WTC11 (cell line): ENCODE results near the gene NRXN3. TPM values are rescaled to one million over a fixed set of nuclear protein-coding genes. Genes with fewer than 3 reads are reported as not detected.

Experiments
- ATAC-seq: fragments of 200-7000 bp; cut with Tn5 transposase; 2 replicates; pipeline ENCODE4 v1.10.0; 2021; ENCODE audit warnings: mild to moderate bottlenecking, moderate library complexity
- CTCF ChIA-PET: fragments of 300-600 bp; sonication (Branson Sonifier 250); formaldehyde crosslinking; loops from one replicate; lab custom pipeline; 2021; ENCODE audit warnings: antibody characterized with exemption; lab: Charles Lee
- POLR2A ChIA-PET: fragments of 350-600 bp; sonication (Branson Sonifier 250); formaldehyde crosslinking; loops from one replicate; lab custom pipeline; 2021; ENCODE audit warnings: antibody characterized with exemption; lab: Charles Lee
- DNase-seq: peaks from one replicate; pipeline ENCODE4 v3.0.0; 2021; ENCODE audit warnings: low spot score
- H3K27ac Mint-ChIP-seq: 2 replicates; pipeline ENCODE4 v1.8.0; 2021; ENCODE audit warnings: mixed read lengths
- H3K27me3 Mint-ChIP-seq: 2 replicates; pipeline ENCODE4 v1.8.0; 2021; ENCODE audit warnings: low read depth, mild to moderate bottlenecking, moderate library complexity, mixed read lengths
- H3K36me3 Mint-ChIP-seq: 2 replicates; pipeline ENCODE4 v1.8.0; 2021; ENCODE audit warnings: mixed read lengths
- H3K4me1 Mint-ChIP-seq: 2 replicates; pipeline ENCODE4 v1.8.0; 2022; ENCODE audit warnings: mixed read lengths
- H3K4me3 Mint-ChIP-seq: 2 replicates; pipeline ENCODE4 v1.8.0; 2021; ENCODE audit warnings: mild to moderate bottlenecking, moderate library complexity, mixed read lengths
- H3K9me3 Mint-ChIP-seq: 2 replicates; pipeline ENCODE4 v1.8.0; 2021; ENCODE audit warnings: mixed read lengths
- CBFB ChIP-seq: sonication (generic); formaldehyde crosslinking; IDR thresholded peaks from 2 replicates; pipeline ENCODE4 v1.8.1; 2022; ENCODE audit warnings: mild to moderate bottlenecking, low read depth, missing genetic modification reagents
- CREM ChIP-seq: sonication (generic); formaldehyde crosslinking; IDR thresholded peaks from 2 replicates; pipeline ENCODE4 v1.8.1; 2022; ENCODE audit warnings: mild to moderate bottlenecking, missing genetic modification reagents, moderate library complexity
- FOXK1 ChIP-seq: sonication (generic); formaldehyde crosslinking; IDR thresholded peaks from 2 replicates; pipeline ENCODE4 v1.8.0; 2022; ENCODE audit warnings: mild to moderate bottlenecking, moderate library complexity, missing genetic modification reagents
- NFATC4 ChIP-seq: fragments of 250-450 bp; sonication (Bioruptor Pico); IDR thresholded peaks from 2 replicates; pipeline ENCODE4 v1.9.0; 2021; ENCODE audit warnings: mild to moderate bottlenecking
- NR2C2 ChIP-seq: sonication (generic); formaldehyde crosslinking; IDR thresholded peaks from 2 replicates; pipeline ENCODE4 v1.8.0; 2022; ENCODE audit warnings: mild to moderate bottlenecking, missing genetic modification reagents
- PRRX2 ChIP-seq: fragments of 250-450 bp; sonication (Bioruptor Pico); IDR thresholded peaks from 2 replicates; pipeline ENCODE4 v1.8.0; 2021; ENCODE audit warnings: mild to moderate bottlenecking
- RELA ChIP-seq: sonication (generic); formaldehyde crosslinking; IDR thresholded peaks from 2 replicates; pipeline ENCODE4 v1.8.1; 2022; ENCODE audit warnings: missing genetic modification reagents, mild to moderate bottlenecking, borderline replicate concordance
- SMAD4 ChIP-seq: sonication (generic); formaldehyde crosslinking; IDR thresholded peaks from 2 replicates; pipeline ENCODE4 v1.8.0; 2022; ENCODE audit warnings: mild to moderate bottlenecking, missing genetic modification reagents
- TP53 ChIP-seq: sonication (generic); formaldehyde crosslinking; IDR thresholded peaks from 2 replicates; pipeline ENCODE4 v1.8.1; 2023; ENCODE audit warnings: mild to moderate bottlenecking, missing genetic modification reagents
- ZNF232 ChIP-seq: sonication (generic); formaldehyde crosslinking; IDR thresholded peaks from 2 replicates; pipeline ENCODE4 v1.8.0; 2022; ENCODE audit warnings: mild to moderate bottlenecking, missing genetic modification reagents
- total RNA-seq: library from RNA; stranded (reverse); gene quantifications from 3 replicates; pipeline ENCODE4 v1.2.3, GENCODE V29; 2021
- TF ChIP-seq, protein P1 (sequence below): fragments of 250-450 bp; sonication (Bioruptor Pico); IDR thresholded peaks from 2 replicates; pipeline ENCODE4 v1.9.0; 2021; ENCODE audit warnings: mild to moderate bottlenecking
- TF ChIP-seq, protein P2 (sequence below): sonication (generic); formaldehyde crosslinking; IDR thresholded peaks from 2 replicates; pipeline ENCODE4 v1.8.1; 2022; ENCODE audit warnings: low read depth, missing genetic modification reagents, borderline replicate concordance
- TF ChIP-seq, protein P3 (sequence below): sonication (generic); formaldehyde crosslinking; IDR thresholded peaks from 2 replicates; pipeline ENCODE4 v1.8.0; 2022; ENCODE audit warnings: missing genetic modification reagents

The NRXN3 gene
- total RNA-seq, 1 experiment from 2014 or later: 3.0 TPM

DNA sequence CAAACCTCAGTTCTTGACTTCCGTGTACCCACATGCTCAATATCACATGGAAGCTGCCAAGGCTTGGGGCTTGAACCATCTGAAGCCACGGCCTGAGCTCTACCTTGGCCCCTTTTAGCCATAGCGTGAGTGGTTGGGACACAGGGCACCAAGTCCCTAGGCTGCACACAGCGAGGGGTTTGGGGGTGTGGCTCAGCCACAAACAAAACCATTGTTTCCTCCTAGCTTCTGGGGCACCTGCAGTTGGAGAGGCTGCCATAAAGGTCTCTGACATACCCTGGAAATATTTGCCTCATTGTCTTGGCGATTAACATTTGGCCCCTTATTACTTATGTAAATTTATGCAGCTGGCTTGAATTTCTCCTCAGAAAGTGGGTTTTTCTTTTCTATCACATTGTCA is 628.6 kb downstream of the NRXN3 start (continued):
- TF ChIP-seq, protein P1, sequence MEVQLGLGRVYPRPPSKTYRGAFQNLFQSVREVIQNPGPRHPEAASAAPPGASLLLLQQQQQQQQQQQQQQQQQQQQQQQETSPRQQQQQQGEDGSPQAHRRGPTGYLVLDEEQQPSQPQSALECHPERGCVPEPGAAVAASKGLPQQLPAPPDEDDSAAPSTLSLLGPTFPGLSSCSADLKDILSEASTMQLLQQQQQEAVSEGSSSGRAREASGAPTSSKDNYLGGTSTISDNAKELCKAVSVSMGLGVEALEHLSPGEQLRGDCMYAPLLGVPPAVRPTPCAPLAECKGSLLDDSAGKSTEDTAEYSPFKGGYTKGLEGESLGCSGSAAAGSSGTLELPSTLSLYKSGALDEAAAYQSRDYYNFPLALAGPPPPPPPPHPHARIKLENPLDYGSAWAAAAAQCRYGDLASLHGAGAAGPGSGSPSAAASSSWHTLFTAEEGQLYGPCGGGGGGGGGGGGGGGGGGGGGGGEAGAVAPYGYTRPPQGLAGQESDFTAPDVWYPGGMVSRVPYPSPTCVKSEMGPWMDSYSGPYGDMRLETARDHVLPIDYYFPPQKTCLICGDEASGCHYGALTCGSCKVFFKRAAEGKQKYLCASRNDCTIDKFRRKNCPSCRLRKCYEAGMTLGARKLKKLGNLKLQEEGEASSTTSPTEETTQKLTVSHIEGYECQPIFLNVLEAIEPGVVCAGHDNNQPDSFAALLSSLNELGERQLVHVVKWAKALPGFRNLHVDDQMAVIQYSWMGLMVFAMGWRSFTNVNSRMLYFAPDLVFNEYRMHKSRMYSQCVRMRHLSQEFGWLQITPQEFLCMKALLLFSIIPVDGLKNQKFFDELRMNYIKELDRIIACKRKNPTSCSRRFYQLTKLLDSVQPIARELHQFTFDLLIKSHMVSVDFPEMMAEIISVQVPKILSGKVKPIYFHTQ: no peak
- no peak for TF ChIP-seq CBFB (CRISPR knock-in tag)
- no peak for TF ChIP-seq NFATC4
- no peak for TF ChIP-seq PRRX2 (CRISPR knock-in tag)
- TF ChIP-seq, all 79 proteins: peak for 0

DNA sequence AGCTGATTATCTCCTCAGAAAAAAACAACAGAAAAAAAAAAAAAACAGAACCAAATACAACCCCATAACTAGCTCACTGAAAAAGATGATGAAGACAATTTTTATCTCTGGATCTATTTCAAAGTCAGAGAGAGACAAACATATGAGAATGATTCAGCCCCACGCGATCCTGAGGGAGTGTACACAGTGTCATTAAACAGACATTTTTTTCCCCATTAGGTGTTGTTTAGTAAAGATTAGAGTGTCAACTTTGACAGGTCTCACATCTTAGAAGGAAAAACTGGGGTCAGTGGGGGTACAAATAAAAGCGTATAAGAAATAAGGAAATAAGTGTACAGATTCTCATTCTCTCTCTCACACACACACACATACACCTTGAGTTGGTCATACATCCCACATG is 635.4 kb downstream of the NRXN3 start:
- CTCF ChIA-PET: interaction anchor here (0.7 kb wide), 1 partner anchor 257 kb away, joined by 3 read pairs; no protein-coding TSS in a partner anchor

DNA sequence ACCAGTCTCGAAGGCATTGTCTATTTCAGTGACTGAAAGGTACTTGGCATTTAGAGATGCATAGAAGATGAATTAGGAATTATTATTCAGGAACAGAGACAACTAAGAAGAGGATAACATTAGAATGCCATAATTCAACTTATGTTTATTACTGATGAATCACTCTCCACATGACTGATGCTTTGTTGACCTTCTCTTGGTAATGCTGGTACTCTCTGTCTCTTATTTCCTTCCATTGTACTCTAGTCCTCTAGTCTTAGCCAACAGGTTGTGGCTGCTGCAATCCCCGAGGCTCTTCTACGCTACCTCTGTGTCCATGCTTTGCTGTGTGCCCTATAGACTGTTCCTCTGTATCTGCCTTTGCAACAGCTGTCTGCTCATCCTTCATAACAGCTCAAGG is 652.9 kb downstream of the NRXN3 start:
- CTCF ChIA-PET: interaction anchor here (0.6 kb wide), 1 partner anchor 39 kb away, joined by 3 read pairs; no protein-coding TSS in a partner anchor
- Mint-ChIP-seq H3K4me1 (no peaks in the 10 kb centered on the region), H3K36me3 (no peaks in the 10 kb centered on the region), H3K9me3 (no peaks in the 10 kb centered on the region), H3K4me3 (no peak overlapping the region), H3K27me3 (no peaks in the 10 kb centered on the region), H3K27ac (no peak overlapping the region)
- ATAC-seq (no peak), DNase-seq (no peak)
- TF ChIP-seq FOXK1 (CRISPR knock-in tag): no peak
- TF ChIP-seq TP53 (CRISPR knock-in tag): no peak
- no peak for TF ChIP-seq ZNF232 (CRISPR knock-in tag)
- no peak for TF ChIP-seq SMAD4 (CRISPR knock-in tag)
- TF ChIP-seq, protein P2, sequence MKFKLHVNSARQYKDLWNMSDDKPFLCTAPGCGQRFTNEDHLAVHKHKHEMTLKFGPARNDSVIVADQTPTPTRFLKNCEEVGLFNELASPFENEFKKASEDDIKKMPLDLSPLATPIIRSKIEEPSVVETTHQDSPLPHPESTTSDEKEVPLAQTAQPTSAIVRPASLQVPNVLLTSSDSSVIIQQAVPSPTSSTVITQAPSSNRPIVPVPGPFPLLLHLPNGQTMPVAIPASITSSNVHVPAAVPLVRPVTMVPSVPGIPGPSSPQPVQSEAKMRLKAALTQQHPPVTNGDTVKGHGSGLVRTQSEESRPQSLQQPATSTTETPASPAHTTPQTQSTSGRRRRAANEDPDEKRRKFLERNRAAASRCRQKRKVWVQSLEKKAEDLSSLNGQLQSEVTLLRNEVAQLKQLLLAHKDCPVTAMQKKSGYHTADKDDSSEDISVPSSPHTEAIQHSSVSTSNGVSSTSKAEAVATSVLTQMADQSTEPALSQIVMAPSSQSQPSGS (CRISPR knock-in tag): no peak
- POLR2A ChIA-PET: no interaction called here

More for the DNA sequence above, 635.4 kb downstream of the NRXN3 start:
- POLR2A ChIA-PET: no interaction called here
- H3K27me3 Mint-ChIP-seq: no peaks in the 10 kb centered on the region
- no peak overlapping the region for H3K27ac Mint-ChIP-seq
- ATAC-seq (no peak), DNase-seq (no peak)
- peaks cover 7% of the 10 kb centered on the region for H3K4me1 Mint-ChIP-seq
- TF ChIP-seq NR2C2 (CRISPR knock-in tag) (no peak), CREM (no peak)
- TF ChIP-seq, protein P3, sequence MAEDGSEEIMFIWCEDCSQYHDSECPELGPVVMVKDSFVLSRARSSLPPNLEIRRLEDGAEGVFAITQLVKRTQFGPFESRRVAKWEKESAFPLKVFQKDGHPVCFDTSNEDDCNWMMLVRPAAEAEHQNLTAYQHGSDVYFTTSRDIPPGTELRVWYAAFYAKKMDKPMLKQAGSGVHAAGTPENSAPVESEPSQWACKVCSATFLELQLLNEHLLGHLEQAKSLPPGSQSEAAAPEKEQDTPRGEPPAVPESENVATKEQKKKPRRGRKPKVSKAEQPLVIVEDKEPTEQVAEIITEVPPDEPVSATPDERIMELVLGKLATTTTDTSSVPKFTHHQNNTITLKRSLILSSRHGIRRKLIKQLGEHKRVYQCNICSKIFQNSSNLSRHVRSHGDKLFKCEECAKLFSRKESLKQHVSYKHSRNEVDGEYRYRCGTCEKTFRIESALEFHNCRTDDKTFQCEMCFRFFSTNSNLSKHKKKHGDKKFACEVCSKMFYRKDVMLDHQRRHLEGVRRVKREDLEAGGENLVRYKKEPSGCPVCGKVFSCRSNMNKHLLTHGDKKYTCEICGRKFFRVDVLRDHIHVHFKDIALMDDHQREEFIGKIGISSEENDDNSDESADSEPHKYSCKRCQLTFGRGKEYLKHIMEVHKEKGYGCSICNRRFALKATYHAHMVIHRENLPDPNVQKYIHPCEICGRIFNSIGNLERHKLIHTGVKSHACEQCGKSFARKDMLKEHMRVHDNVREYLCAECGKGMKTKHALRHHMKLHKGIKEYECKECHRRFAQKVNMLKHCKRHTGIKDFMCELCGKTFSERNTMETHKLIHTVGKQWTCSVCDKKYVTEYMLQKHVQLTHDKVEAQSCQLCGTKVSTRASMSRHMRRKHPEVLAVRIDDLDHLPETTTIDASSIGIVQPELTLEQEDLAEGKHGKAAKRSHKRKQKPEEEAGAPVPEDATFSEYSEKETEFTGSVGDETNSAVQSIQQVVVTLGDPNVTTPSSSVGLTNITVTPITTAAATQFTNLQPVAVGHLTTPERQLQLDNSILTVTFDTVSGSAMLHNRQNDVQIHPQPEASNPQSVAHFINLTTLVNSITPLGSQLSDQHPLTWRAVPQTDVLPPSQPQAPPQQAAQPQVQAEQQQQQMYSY (CRISPR knock-in tag): no peak
- H3K9me3 Mint-ChIP-seq: no peaks in the 10 kb centered on the region
- H3K4me3 Mint-ChIP-seq: no peak overlapping the region
- H3K36me3 Mint-ChIP-seq: no peaks in the 10 kb centered on the region

DNA sequence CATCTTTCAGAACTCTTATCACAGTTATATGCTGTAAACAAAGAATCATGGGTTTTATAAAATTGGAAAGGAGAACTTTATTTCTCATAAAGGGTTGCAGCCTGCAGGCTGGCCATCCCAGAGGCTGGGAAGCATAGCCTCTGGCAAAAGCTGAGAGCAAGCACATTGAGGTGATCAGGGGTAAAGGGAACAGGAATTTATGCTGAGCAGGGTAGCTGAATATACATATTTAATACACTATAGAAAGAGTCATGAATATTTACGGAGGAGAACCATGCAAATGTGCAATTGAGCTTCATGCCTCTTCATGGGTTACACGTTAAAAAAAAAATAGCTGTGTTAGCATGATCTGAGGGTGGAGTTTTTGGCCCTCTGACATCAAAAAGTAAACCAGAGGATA is 653.3 kb downstream of the NRXN3 start:
- TF ChIP-seq RELA (CRISPR knock-in tag): no peak
- POLR2A ChIA-PET: no interaction called here
- H3K27ac Mint-ChIP-seq: no peak overlapping the region
- H3K9me3 Mint-ChIP-seq: no peaks in the 10 kb centered on the region
- ATAC-seq (no peak), DNase-seq (no peak)
- no peak overlapping the region for H3K4me3 Mint-ChIP-seq
- no peaks in the 10 kb centered on the region for H3K4me1 Mint-ChIP-seq
- CTCF ChIA-PET: no interaction called here
- no peaks in the 10 kb centered on the region for H3K36me3 Mint-ChIP-seq
- H3K27me3 Mint-ChIP-seq: no peaks in the 10 kb centered on the region
